Gastrocnemius medialis (tissue), 4 donors: ENCODE measurements around the gene SRGAP3. TPM values are rescaled to one million over a fixed set of nuclear protein-coding genes. Genes with fewer than 3 reads are reported as not detected.

ENCODE experiments used
- ATAC-seq, 2 donors: fragments of 150-250 bp; one replicate each; pipeline ENCODE4 v1.9.1; 2016
- DNase-seq, 2 donors: peaks; one replicate each; pipeline ENCODE4 v3.0.0-alpha.2; 2019
- H3K27ac ChIP-seq, 4 donors: fragments of 200-600 bp; sonication (generic); 1 replicate in 1 of 4; 2 replicates in 3 of 4; pipeline ENCODE4 v1.5.1; 2016 to 2018; ENCODE audit warnings: mild to moderate bottlenecking in 2 of 4, moderate library complexity in 1 of 4
- H3K27me3 ChIP-seq, 3 donors: fragments of 200-600 bp; sonication (generic) in 2 of 3; 1 replicate in 1 of 3; 2 replicates in 2 of 3; pipeline versions ENCODE4 v1.5.1 to v1.6.0; 2016 to 2019; ENCODE audit warnings: mild to moderate bottlenecking in 1 of 3, moderate library complexity in 1 of 3
- H3K36me3 ChIP-seq, 2 donors: fragments of 200-600 bp; sonication (generic) in 1 of 2; one replicate each; pipeline ENCODE4 v1.5.1; 2017 to 2018
- H3K4me1 ChIP-seq, 2 donors: fragments of 200-600 bp; sonication (generic) in 1 of 2; one replicate each; pipeline ENCODE4 v1.5.1; 2016 to 2017; ENCODE audit warnings: mild to moderate bottlenecking in 2 of 2
- H3K4me3 ChIP-seq, 4 donors: fragments of 200-600 bp; sonication (generic) in 3 of 4; 1 replicate in 1 of 4; 2 replicates in 3 of 4; pipeline ENCODE4 v1.5.1; 2016 to 2019; ENCODE audit warnings: mild to moderate bottlenecking in 2 of 4
- H3K9me3 ChIP-seq, 3 donors: fragments of 200-600 bp; sonication (generic) in 2 of 3; 1 replicate in 1 of 3; 2 replicates in 2 of 3; pipeline ENCODE4 v1.5.1; 2016 to 2019
- POLR2A ChIP-seq, 2 donors: fragments of 450-650 bp; IDR thresholded peaks; one replicate each; pipeline ENCODE4 v1.6.1; 2017; ENCODE audit warnings: antibody characterized with exemption in 2 of 2, mild to moderate bottlenecking in 2 of 2, moderate library complexity in 2 of 2
- in situ Hi-C, 4 donors: fragments of 200-750 bp; cut with MboI; loops; one replicate each; pipeline versions ENCODE4 v1.15.0 to v1.8.0; 2017; ENCODE audit warnings: low sequenced_read_pairs in 4 of 4
- intact Hi-C: fragments of 100-400 bp; cut with DNase I; formaldehyde crosslinking; loops from one replicate; pipeline ENCODE4 v1.15.1; 2023; ENCODE audit warnings: low total_unique reads
- total RNA-seq, 4 donors: library from RNA; depleted of rRNA; stranded (reverse); fragments of >200 nt; gene quantifications; one replicate each; pipeline versions ENCODE4 v1.1.0 to v1.2.3, GENCODE V29; 2016
- TF ChIP-seq, protein P1 (sequence below), 5 experiments: fragments of 450-650 bp in 3 of 5; fragments of 200-600 bp in 2 of 5; sonication (generic) in 2 of 5; IDR thresholded peaks in 4 of 5; conservative IDR thresholded peaks in 1 of 5; 1 replicate in 4 of 5; 2 replicates in 1 of 5; pipeline ENCODE4 v1.5.1; 2016 to 2019; ENCODE audit warnings: antibody characterized with exemption in 5 of 5, mild to moderate bottlenecking in 3 of 5, moderate library complexity in 3 of 5

SRGAP3 gene
- total RNA-seq, 4 donors from 2014 or later, result 1.3 to 2.3 (median 1.8) TPM

DNA sequence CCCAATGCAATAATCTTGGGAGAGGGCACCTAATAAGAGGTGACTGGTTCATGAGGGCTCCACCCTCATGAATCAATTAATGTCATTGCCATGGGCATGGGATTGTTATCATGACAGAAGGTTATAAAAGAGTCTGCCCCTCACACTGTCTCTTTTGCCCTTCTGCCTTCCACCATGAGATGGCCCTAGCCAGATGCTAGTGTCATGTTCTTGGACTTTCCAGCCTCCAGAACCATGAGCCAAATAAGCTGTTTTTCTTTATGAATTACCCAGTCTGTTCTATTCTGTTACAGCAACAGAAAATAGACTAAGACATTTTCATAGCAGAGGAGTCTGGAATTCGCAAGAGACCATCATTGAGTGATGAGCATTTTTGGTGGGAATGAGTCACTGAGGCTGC is 270.2 kb downstream of the SRGAP3 start:
- intact Hi-C loops, result no loop called here
- Histone ChIP-seq H3K27ac (no peak overlapping the region), H3K4me3 (no peak overlapping the region), H3K36me3 (no peaks in the 10 kb centered on the region), H3K4me1 (no peaks in the 10 kb centered on the region), H3K27me3 (peaks cover 0 to 3% (median 0%) of the 10 kb centered on the region in 3 donors), H3K9me3 (no peaks in the 10 kb centered on the region)
- in situ Hi-C loops, result loop anchor here in 1 of 4 donors (10.0 kb wide), 1 partner anchor 96 kb away; no protein-coding TSS in a partner anchor
- TF ChIP-seq, protein P1, sequence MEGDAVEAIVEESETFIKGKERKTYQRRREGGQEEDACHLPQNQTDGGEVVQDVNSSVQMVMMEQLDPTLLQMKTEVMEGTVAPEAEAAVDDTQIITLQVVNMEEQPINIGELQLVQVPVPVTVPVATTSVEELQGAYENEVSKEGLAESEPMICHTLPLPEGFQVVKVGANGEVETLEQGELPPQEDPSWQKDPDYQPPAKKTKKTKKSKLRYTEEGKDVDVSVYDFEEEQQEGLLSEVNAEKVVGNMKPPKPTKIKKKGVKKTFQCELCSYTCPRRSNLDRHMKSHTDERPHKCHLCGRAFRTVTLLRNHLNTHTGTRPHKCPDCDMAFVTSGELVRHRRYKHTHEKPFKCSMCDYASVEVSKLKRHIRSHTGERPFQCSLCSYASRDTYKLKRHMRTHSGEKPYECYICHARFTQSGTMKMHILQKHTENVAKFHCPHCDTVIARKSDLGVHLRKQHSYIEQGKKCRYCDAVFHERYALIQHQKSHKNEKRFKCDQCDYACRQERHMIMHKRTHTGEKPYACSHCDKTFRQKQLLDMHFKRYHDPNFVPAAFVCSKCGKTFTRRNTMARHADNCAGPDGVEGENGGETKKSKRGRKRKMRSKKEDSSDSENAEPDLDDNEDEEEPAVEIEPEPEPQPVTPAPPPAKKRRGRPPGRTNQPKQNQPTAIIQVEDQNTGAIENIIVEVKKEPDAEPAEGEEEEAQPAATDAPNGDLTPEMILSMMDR (IDR thresholded peaks at IDR 0.05 in 4 of 5, conservative IDR thresholded peaks at IDR 0.05 in 1 of 5), result no peak
- no peak for TF ChIP-seq POLR2A (IDR thresholded peaks at IDR 0.05)
- DNase-seq (no peak), ATAC-seq (no peak)

- ATAC-seq (no peak), DNase-seq (no peak)
- H3K9me3 ChIP-seq, result no peaks in the 10 kb centered on the region
- intact Hi-C loops, result no loop called here
- H3K4me1 ChIP-seq, result no peaks in the 10 kb centered on the region
- in situ Hi-C loops, result loop anchor here in 1 of 4 donors (10.0 kb wide), 1 partner anchor 96 kb away; no protein-coding TSS in a partner anchor
- H3K4me3 ChIP-seq, result no peak overlapping the region
- no peak overlapping the region for H3K27ac ChIP-seq
- TF ChIP-seq, protein P1 (IDR thresholded peaks at IDR 0.05 in 4 of 5, conservative IDR thresholded peaks at IDR 0.05 in 1 of 5), result no peak
- no peak for TF ChIP-seq POLR2A (IDR thresholded peaks at IDR 0.05)
- no peaks in the 10 kb centered on the region for H3K36me3 ChIP-seq
- H3K27me3 ChIP-seq, result peaks cover 0 to 3% (median 0%) of the 10 kb centered on the region in 3 donors
Observed at GRCh38 chr3:8978551-8978950, 270.9 kb downstream of the SRGAP3 start.

DNA sequence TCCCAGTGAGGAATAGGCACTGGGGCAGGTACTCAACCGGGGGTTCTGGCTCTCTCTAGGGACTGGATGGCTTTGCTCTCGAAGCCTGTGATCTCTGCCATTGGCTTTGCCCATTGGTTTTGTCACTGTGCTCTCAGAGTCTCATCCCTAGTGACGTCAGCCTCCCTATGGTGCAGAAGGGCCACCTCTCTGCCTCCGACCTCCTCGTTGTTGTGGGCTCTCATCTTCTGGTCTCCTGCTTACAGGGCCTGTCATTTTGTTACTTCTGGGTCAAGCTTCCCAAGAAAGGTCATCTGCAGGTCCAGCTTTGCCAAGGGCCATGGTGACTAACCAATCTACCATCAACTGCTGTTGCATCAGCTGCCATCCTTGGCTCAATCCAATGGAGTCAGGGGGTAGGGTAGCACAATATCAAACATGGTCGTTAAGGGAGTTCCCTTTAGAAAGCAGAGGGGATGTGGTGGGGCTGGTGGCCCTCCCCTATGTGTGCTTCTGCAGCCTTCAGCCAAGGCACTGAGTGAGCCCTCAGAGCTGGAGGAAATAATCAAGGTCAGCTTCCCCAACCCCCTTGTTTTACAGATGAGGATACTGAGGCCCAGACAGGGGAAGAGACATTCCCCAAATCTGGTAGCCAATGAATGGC is 272.8 kb downstream of the SRGAP3 start:
- H3K4me3 ChIP-seq, result no peak overlapping the region
- intact Hi-C loops (no loop called here), in situ Hi-C loops (loop anchor here in 1 of 4 donors (10.0 kb wide), 1 partner anchor 98 kb away; no protein-coding TSS in a partner anchor)
- ATAC-seq (no peak), DNase-seq (no peak)
- TF ChIP-seq POLR2A (IDR thresholded peaks at IDR 0.05), result no peak
- TF ChIP-seq, protein P1 (IDR thresholded peaks at IDR 0.05 in 4 of 5, conservative IDR thresholded peaks at IDR 0.05 in 1 of 5), result no peak
- H3K4me1 ChIP-seq, result no peaks in the 10 kb centered on the region
- H3K27me3 ChIP-seq, result peaks cover 0 to 3% (median 0%) of the 10 kb centered on the region in 3 donors
- no peak overlapping the region for H3K27ac ChIP-seq
- no peaks in the 10 kb centered on the region for H3K36me3 ChIP-seq
- H3K9me3 ChIP-seq, result no peaks in the 10 kb centered on the region

DNA sequence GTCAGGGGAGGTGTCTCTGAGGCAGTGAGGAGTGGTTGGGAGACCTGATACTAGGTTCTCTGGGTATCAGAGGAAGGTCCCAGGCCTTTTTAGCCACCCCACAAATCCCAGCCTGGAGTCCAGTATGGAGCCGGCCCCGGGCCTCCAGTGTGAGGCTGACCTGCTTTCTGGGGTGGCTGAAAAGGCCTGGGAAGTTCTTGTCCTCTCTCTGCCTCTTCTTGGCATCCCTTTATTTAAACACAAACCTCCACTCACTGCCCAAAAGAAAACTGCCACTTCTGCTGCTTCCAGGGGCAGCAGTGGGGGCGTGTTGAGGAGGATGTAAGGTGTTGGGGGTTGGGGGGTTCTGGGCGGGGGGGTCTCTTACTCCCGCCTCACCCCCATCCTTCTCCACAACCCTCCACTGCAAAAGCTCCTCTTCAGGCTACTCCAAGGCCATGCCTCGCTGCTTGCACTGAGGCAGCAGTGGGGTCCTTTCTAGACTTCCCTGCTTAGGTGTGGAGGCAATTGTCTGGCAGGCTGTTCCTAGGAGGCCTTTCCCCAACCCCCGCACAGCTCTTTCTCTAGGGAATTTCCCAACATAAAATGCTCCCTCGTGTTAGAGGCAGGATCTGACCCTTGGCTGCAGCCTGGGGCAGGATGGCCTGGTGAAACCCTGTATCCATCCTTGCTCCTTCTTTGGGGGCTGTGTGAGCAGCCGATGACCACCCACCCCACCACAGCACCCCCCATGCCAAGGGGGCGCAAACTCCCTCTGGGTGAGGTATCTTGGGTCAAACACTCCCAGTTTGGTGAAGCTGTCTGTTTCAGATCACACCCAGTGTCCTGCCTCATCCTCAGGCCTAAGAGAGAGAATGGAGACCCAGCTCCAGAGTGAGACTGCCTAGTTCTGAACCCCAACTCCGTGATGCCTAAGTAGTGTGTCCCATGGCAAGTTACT is 274.1 kb downstream of the SRGAP3 start:
- Histone ChIP-seq H3K27me3 (peaks cover 0 to 3% (median 0%) of the 10 kb centered on the region in 3 donors), H3K4me1 (no peaks in the 10 kb centered on the region), H3K9me3 (no peaks in the 10 kb centered on the region), H3K27ac (no peak overlapping the region), H3K36me3 (no peaks in the 10 kb centered on the region), H3K4me3 (no peak overlapping the region)
- in situ Hi-C loops, result loop anchor here in 1 of 4 donors (10.0 kb wide), 1 partner anchor 99 kb away; no protein-coding TSS in a partner anchor
- TF ChIP-seq, protein P1 (IDR thresholded peaks at IDR 0.05 in 4 of 5, conservative IDR thresholded peaks at IDR 0.05 in 1 of 5), result no peak
- TF ChIP-seq POLR2A (IDR thresholded peaks at IDR 0.05), result no peak
- intact Hi-C loops, result no loop called here
- DNase-seq, result no peak
- no peak for ATAC-seq
